Lung (tissue), 12 donors: Measurements from ENCODE around the gene FOXC1. TPM values are rescaled to one million over a fixed set of nuclear protein-coding genes. Genes with fewer than 3 reads are reported as not detected.

ENCODE experiments used
- ATAC-seq: fragments of 200-7000 bp; cut with Tn5 transposase; one replicate; pipeline ENCODE4 v1.9.1; 2020; ENCODE audit warnings: moderate number of reproducible peaks; ENCODE audit not compliant: insufficient read depth, low FRiP score
- DNase-seq, 3 donors: peaks; one replicate each; pipeline ENCODE4 v3.0.0-alpha.2; 2013 to 2017
- H3K27ac ChIP-seq, 2 donors: one replicate each; pipeline ENCODE4 v1.5.1; 2013; ENCODE audit warnings: mild to moderate bottlenecking in 2 of 2, moderate library complexity in 2 of 2, control low read depth in 1 of 2, inconsistent platforms in 1 of 2, low read depth in 1 of 2, low read length in 1 of 2
- H3K27me3 ChIP-seq, 3 donors: one replicate each; pipeline ENCODE4 v1.5.1; 2013; ENCODE audit warnings: low read length in 2 of 3; ENCODE audit not compliant: control insufficient read depth in 3 of 3, insufficient read depth in 3 of 3
- H3K36me3 ChIP-seq, 4 donors: one replicate each; pipeline ENCODE4 v1.5.1; 2013; ENCODE audit warnings: low read length in 4 of 4, mild to moderate bottlenecking in 1 of 4, moderate library complexity in 1 of 4; ENCODE audit not compliant: control insufficient read depth in 4 of 4, insufficient read depth in 4 of 4
- H3K4me1 ChIP-seq, 5 donors: one replicate each; pipeline ENCODE4 v1.5.1; 2013; ENCODE audit warnings: low read length in 5 of 5, mild to moderate bottlenecking in 2 of 5, moderate library complexity in 1 of 5; ENCODE audit not compliant: control insufficient read depth in 5 of 5, insufficient read depth in 5 of 5
- H3K4me3 ChIP-seq: one replicate; pipeline ENCODE4 v1.5.1; 2013; ENCODE audit warnings: mild to moderate bottlenecking, control low read depth, moderate library complexity
- H3K9ac ChIP-seq, 2 donors: one replicate each; pipeline ENCODE4 v1.5.1; 2013; ENCODE audit warnings: low read length in 2 of 2, control low read depth in 1 of 2; ENCODE audit not compliant: insufficient read depth in 1 of 2
- H3K9me3 ChIP-seq, 4 donors: one replicate each; pipeline ENCODE4 v1.5.1; 2013; ENCODE audit warnings: low read length in 3 of 4, mild to moderate bottlenecking in 1 of 4, moderate library complexity in 1 of 4; ENCODE audit not compliant: control insufficient read depth in 4 of 4, insufficient read depth in 3 of 4
- CTCF ChIP-seq: IDR thresholded peaks from 2 replicates; pipeline ENCODE4 v1.5.1; 2012; ENCODE audit warnings: mild to moderate bottlenecking; ENCODE audit errors: control extremely low read depth, extremely low read depth
- WGBS, 2 donors: extraction: QIAGEN DNeasy Blood & Tissue Kit; methylation state at CpG; one replicate each; pipeline ENCODE4 v1.1.7; 2013; 5-methylcytosine and 5-hydroxymethylcytosine counted together
- polyA plus RNA-seq, 2 donors: library from polyadenylated mRNA; stranded (reverse); fragments of 200-250 nt; gene quantifications; one replicate each; pipeline ENCODE4 v1.2.1, GENCODE V29; 2013
- total RNA-seq, 2 donors: library from RNA; depleted of rRNA in 1 of 2; stranded (reverse); fragments of >200 nt in 1 of 2; gene quantifications; one replicate each; pipeline ENCODE4 v1.2.1, GENCODE V29; 2014 to 2021
- donor health status: control.
- donor health status: control.
- donor health status: Bipolar disorder and iron deficiency.
- donor health status: healthy.
- donor health status: DM: yes; HTN: yes; CAD: no.

FOXC1 gene
- total and polyA plus RNA-seq, 4 donors = 1.4 to 6.2 (median 2.5) TPM

- ATAC-seq (no peak), DNase-seq (no peak)
- WGBS, 2 donors = 73 to 83% methylated on average over 33 of the region's 33 CpGs
- H3K27me3 ChIP-seq = peaks cover 5 to 51% (median 48%) of the 10 kb centered on the region in 3 donors
- H3K9me3 ChIP-seq = no peaks in the 10 kb centered on the region
- no peak overlapping the region for H3K27ac ChIP-seq
- H3K4me3 ChIP-seq = no peak overlapping the region
- no peak for TF ChIP-seq CTCF
- H3K36me3 ChIP-seq = no peaks in the 10 kb centered on the region
- H3K9ac ChIP-seq = no peak overlapping the region
- peaks cover 0 to 9% (median 2%) of the 10 kb centered on the region in 5 donors for H3K4me1 ChIP-seq
These were observed 15.1 kb upstream of the FOXC1 start for GRCh38 chr6:1594445-1595200.

- 69 to 72% methylated on average over 28 of the region's 28 CpGs for whole genome bisulfite sequencing, 2 donors
- Histone ChIP-seq H3K27me3 (peaks cover 5 to 59% (median 57%) of the 10 kb centered on the region in 3 donors), H3K4me1 (peaks cover 0 to 9% (median 2%) of the 10 kb centered on the region in 5 donors), H3K9me3 (no peaks in the 10 kb centered on the region), H3K9ac (no peak overlapping the region), H3K27ac (no peak overlapping the region), H3K36me3 (no peaks in the 10 kb centered on the region), H3K4me3 (no peak overlapping the region)
- no peak for TF ChIP-seq CTCF
- ATAC-seq (no peak), DNase-seq (no peak)
These were observed 14.2 kb upstream of the FOXC1 start for GRCh38 chr6:1595271-1596087.

GRCh38 chr6:1596088-1596852 is 13.4 kb upstream of the FOXC1 start:
- H3K4me1 ChIP-seq = peaks cover 0 to 12% (median 2%) of the 10 kb centered on the region in 5 donors
- 11 to 16% methylated on average over 25 of the region's 25 CpGs for WGBS, 2 donors
- peaks cover 5 to 64% (median 62%) of the 10 kb centered on the region in 3 donors for H3K27me3 ChIP-seq
- DNase-seq (peak; percentile 76 to 80 (median 80)), ATAC-seq (peak; percentile 86)
- H3K4me3 ChIP-seq = no peak overlapping the region
- TF ChIP-seq CTCF = peak; percentile 97
- H3K9ac ChIP-seq = peak overlapping the region in 1 of 2 donors; percentile 72
- no peak overlapping the region for H3K27ac ChIP-seq
- H3K36me3 ChIP-seq = no peaks in the 10 kb centered on the region
- no peaks in the 10 kb centered on the region for H3K9me3 ChIP-seq
